ENCODE results near the gene TTLL11. TPM values are rescaled to one million over a fixed set of nuclear protein-coding genes. Genes with fewer than 3 reads are reported as not detected.

The TTLL11 gene
- total and polyA plus RNA-seq, 2 experiments from 2014 or later = 0.57 to 1.4 TPM

DNA sequence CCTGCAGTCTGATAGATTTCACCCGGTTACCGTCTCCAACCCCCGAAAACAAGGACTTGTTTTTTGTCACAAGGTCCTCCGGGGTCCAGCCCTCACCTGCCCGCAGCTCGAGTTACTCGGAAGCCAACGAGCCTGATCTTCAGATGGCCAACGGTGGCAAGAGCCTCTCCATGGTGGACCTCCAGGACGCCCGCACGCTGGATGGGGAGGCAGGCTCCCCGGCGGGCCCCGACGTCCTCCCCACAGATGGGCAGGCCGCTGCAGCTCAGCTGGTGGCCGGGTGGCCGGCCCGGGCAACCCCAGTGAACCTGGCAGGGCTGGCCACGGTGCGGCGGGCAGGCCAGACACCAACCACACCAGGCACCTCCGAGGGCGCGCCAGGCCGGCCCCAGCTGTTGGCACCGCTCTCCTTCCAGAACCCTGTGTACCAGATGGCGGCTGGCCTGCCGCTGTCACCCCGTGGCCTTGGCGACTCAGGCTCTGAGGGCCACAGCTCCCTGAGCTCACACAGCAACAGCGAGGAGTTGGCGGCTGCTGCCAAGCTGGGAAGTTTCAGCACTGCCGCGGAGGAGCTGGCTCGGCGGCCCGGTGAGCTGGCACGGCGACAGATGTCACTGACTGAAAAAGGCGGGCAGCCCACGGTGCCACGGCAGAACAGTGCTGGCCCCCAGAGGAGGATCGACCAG, 320.4 kb downstream of the TTLL11 start (continued):
- TF ChIP-seq, protein P1, sequence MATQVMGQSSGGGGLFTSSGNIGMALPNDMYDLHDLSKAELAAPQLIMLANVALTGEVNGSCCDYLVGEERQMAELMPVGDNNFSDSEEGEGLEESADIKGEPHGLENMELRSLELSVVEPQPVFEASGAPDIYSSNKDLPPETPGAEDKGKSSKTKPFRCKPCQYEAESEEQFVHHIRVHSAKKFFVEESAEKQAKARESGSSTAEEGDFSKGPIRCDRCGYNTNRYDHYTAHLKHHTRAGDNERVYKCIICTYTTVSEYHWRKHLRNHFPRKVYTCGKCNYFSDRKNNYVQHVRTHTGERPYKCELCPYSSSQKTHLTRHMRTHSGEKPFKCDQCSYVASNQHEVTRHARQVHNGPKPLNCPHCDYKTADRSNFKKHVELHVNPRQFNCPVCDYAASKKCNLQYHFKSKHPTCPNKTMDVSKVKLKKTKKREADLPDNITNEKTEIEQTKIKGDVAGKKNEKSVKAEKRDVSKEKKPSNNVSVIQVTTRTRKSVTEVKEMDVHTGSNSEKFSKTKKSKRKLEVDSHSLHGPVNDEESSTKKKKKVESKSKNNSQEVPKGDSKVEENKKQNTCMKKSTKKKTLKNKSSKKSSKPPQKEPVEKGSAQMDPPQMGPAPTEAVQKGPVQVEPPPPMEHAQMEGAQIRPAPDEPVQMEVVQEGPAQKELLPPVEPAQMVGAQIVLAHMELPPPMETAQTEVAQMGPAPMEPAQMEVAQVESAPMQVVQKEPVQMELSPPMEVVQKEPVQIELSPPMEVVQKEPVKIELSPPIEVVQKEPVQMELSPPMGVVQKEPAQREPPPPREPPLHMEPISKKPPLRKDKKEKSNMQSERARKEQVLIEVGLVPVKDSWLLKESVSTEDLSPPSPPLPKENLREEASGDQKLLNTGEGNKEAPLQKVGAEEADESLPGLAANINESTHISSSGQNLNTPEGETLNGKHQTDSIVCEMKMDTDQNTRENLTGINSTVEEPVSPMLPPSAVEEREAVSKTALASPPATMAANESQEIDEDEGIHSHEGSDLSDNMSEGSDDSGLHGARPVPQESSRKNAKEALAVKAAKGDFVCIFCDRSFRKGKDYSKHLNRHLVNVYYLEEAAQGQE (IDR thresholded peaks at IDR 0.05; ENCODE audit: unreplicated experiment) = no peak
- TF ChIP-seq EZH2 (IDR thresholded peaks at IDR 0.05; ENCODE audit: low read depth, unreplicated experiment) = no peak
- no peak for TF ChIP-seq ZNF331 (CRISPR knock-in tag; IDR thresholded peaks at IDR 0.05; ENCODE audit: low read depth)

Small RNA genes within 50 kb of the gene (microRNA-seq; reads per million reads assigned to microRNA genes)
- not detected for gene MIR4478

Small RNA genes within 50 kb of the gene (small RNA-seq; reads per million reads assigned to genes)
- not detected for gene MIR4478 (ENCODE audit: low replicate concordance)

Other genes starting within 250 kb of the TTLL11 start
- 36.6 and 39.7 TPM in 2 replicates for gene NDUFA8, start 66.5 kb upstream of the TTLL11 start, total RNA-seq (2014; rRNA removed; shearing (Covaris generic))
- 139 and 144 TPM in 2 replicates for gene NDUFA8, start 66.5 kb upstream of the TTLL11 start, polyA plus RNA-seq (2016; fragmentation: Nextera tagmentation; extraction: Ambion mirVana)
- not detected in 2 replicates for gene MORN5, start 66.6 kb upstream of the TTLL11 start, total RNA-seq (2014; rRNA removed; shearing (Covaris generic))
- not detected in 2 replicates for gene MORN5, start 66.6 kb upstream of the TTLL11 start, polyA plus RNA-seq (2016; fragmentation: Nextera tagmentation; extraction: Ambion mirVana)
- 1.0 and 1.3 TPM in 2 replicates for gene LHX6, start 135.6 kb upstream of the TTLL11 start, total RNA-seq (2014; rRNA removed; shearing (Covaris generic))
- 1.2 and 1.3 TPM in 2 replicates for gene LHX6, start 135.6 kb upstream of the TTLL11 start, polyA plus RNA-seq (2016; fragmentation: Nextera tagmentation; extraction: Ambion mirVana)
- 9.3 and 9.9 TPM in 2 replicates for gene RBM18, start 171.5 kb upstream of the TTLL11 start, total RNA-seq (2014; rRNA removed; shearing (Covaris generic))
- gene RBM18, start 171.5 kb upstream of the TTLL11 start, polyA plus RNA-seq (2016; fragmentation: Nextera tagmentation; extraction: Ambion mirVana) = 23.2 and 25.5 TPM in 2 replicates
- 31.5 and 32.7 TPM in 2 replicates for gene MRRF, start 171.6 kb upstream of the TTLL11 start, total RNA-seq (2014; rRNA removed; shearing (Covaris generic))
- 25.1 and 27.8 TPM in 2 replicates for gene MRRF, start 171.6 kb upstream of the TTLL11 start, polyA plus RNA-seq (2016; fragmentation: Nextera tagmentation; extraction: Ambion mirVana)